Endothelial cell of coronary artery (primary cell): Measurements from ENCODE around the gene OR6A2. TPM values are rescaled to one million over a fixed set of nuclear protein-coding genes. Genes with fewer than 3 reads are reported as not detected.

Source experiments
- total RNA-seq: library from RNA; depleted of rRNA; stranded (reverse); fragments of >200 nt; gene quantifications from 2 replicates; pipeline ENCODE4 v1.2.3, GENCODE V29; 2014

The OR6A2 gene
- total RNA-seq: 0.27 and 0.38 TPM in 2 replicates

GRCh38 chr11:6799402-6799801 lies at the start of gene OR6A2:
TSS of gene OR6A2 (minus strand) at chr11:6799689. CDS start at chr11:6795708, 3,981 bp downstream.

GRCh38 chr11:6845383-6845782 lies 45.9 kb upstream of the OR6A2 start, which contains the start of gene OR10A5:
TSS of gene OR10A5 (plus strand) at chr11:6845683. CDS start at chr11:6845683, 0 bp downstream.

GRCh38 chr11:6782720-6783119 lies 16.8 kb downstream of the OR6A2 start, which contains the start of gene OR2AG1:
TSS of gene OR2AG1 (plus strand) at chr11:6783020. CDS start at chr11:6785038, 2,018 bp downstream.

GRCh38 chr11:6771926-6772893 lies 27.3 kb downstream of the OR6A2 start, which contains the start of gene OR2AG2:
TSS of gene OR2AG2 (minus strand) at chr11:6771976. CDS start at chr11:6768957, 3,019 bp downstream.

Other genes with a start within 250 kb of the OR6A2 start
- gene RRP8, start 196.1 kb downstream of the OR6A2 start, total RNA-seq: 10.7 and 12.4 TPM in 2 replicates
- 156 and 223 TPM in 2 replicates for gene ILK, start 195.9 kb downstream of the OR6A2 start, total RNA-seq
- gene TAF10, start 187.5 kb downstream of the OR6A2 start, total RNA-seq: 50.7 and 67.4 TPM in 2 replicates
- 57.1 and 101 TPM in 2 replicates for gene TPP1, start 180.3 kb downstream of the OR6A2 start, total RNA-seq
- gene DCHS1, start 143.9 kb downstream of the OR6A2 start, total RNA-seq: 37.9 and 41.8 TPM in 2 replicates
- 91.3 and 121 TPM in 2 replicates for gene MRPL17, start 116.3 kb downstream of the OR6A2 start, total RNA-seq
- 0.09 and 0.18 TPM in 2 replicates for gene OR2AG2, start 27.7 kb downstream of the OR6A2 start, total RNA-seq
- not detected in 2 replicates for gene OR2AG1, start 16.7 kb downstream of the OR6A2 start, total RNA-seq
- gene OR10A5, start 46.0 kb upstream of the OR6A2 start, total RNA-seq: not detected in 2 replicates
- not detected in 2 replicates for gene OR10A2, start 63.4 kb upstream of the OR6A2 start, total RNA-seq
- gene OR10A4, start 76.9 kb upstream of the OR6A2 start, total RNA-seq: not detected in 2 replicates
- gene OR2D2, start 92.8 kb upstream of the OR6A2 start, total RNA-seq: 0.47 and 0.54 TPM in 2 replicates
- gene OR2D3, start 121.3 kb upstream of the OR6A2 start, total RNA-seq: not detected in 2 replicates
- gene ZNF215, start 126.7 kb upstream of the OR6A2 start, total RNA-seq: 5.2 and 5.4 TPM in 2 replicates
- 3.5 and 6.1 TPM in 2 replicates for gene ZNF214, start 220.7 kb upstream of the OR6A2 start, total RNA-seq
- 0.09 and 0.45 TPM in 2 replicates for gene NLRP14, start 220.8 kb upstream of the OR6A2 start, total RNA-seq